ENCODE measurements around the gene UBE2E1.
"Not testable (repeated sequence)": the region's sequence is repeated elsewhere in the genome, so short reads cannot be mapped to it uniquely, and the experiment has no call there.

UBE2E1 gene

DNA sequence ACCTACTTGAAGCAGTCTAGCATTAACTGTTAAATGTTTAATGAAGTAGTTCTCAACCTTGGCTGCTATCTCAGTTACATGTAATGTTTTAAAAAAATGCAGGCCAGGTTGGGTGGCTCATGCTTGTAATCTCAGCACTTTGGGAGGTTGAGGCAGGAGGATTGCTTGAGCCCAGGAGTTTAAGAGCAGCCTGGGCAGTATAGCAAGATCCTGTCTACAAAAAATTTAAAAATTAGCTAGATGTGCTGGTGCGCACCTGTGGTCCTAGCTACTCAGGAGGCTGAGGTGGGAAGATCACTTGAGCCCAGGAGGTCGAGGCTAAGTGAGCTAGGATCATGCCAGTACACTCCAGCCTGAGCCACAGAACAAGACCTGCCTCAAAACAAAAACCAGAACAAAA, 29.3 kb downstream of the UBE2E1 start:
- Mint-ChIP-seq H3K4me3 (no peak overlapping the region), H3K4me1 (peaks cover 35 to 67% of the 10 kb centered on the region in 2 donors), H3K36me3 (peaks cover 0 to 5% of the 10 kb centered on the region in 2 donors), H3K27me3 (no peaks in the 10 kb centered on the region), H3K27ac (no peak overlapping the region), H3K9me3 (no peaks in the 10 kb centered on the region)
- ATAC-seq (replicated peaks) (no peak), DNase-seq (no peak)

DNA sequence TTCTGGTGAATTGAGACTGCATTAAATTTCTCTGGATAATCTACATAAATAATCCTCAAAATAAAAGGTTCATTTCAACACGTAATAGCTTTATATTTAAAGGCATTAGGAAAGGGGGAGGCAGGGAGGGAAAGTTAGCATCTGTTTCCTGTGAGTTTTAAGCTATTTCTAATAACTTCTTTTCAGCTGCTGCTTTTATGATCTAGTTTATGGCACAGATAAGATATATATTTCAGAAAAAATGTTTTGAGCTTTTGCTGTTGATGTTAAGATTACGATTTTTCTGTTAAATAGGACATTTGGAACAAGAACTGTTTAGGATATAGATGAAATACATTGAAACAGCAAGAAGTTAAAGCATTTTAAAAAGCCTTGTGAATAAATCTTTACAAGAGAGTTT, 30.0 kb downstream of the UBE2E1 start:
- Mint-ChIP-seq H3K4me1 (peaks cover 30 to 67% of the 10 kb centered on the region in 2 donors), H3K27ac (no peak overlapping the region), H3K27me3 (no peaks in the 10 kb centered on the region), H3K9me3 (no peaks in the 10 kb centered on the region), H3K4me3 (no peak overlapping the region), H3K36me3 (peaks cover 0 to 7% of the 10 kb centered on the region in 2 donors)
- no peak for ATAC-seq (replicated peaks)
- DNase-seq = no peak

DNA sequence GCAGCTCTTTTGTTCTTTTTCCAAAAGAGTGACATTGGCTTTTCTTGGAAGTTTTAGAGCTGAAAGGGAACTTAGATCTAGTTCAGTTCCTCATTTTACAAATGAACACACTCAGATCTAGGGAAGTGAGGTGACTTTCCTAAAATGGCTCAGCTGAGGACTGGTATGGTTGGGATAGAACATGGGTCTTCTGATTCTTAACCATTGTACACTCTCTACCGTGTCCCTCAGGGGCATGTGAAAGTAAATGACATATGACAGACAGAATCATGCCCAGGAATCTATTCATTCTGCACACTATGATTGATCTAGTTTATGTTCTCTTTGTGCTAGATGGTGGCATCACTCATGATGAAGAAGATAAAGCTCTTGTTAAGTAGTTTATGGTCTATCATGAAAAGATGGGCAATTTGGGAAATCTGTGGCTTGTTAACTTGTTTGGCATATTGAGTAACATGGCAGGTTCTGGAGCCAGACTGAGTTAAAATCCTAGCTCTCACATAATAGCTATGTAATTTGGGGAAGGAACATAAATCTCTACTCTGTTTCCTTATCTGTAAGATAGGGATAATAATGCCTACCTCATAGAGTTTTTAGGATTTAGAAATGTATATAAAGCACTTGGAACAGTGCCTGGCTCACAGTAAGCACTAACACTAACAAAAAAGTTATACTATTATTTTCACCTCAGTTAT, 30.9 kb downstream of the UBE2E1 start:
- no peak overlapping the region for H3K4me3 Mint-ChIP-seq
- no peaks in the 10 kb centered on the region for H3K27me3 Mint-ChIP-seq
- no peak overlapping the region for H3K27ac Mint-ChIP-seq
- peak in 1 of 2 donors; percentile 54 for ATAC-seq (replicated peaks)
- peaks cover 28 to 61% of the 10 kb centered on the region in 2 donors for H3K4me1 Mint-ChIP-seq
- no peaks in the 10 kb centered on the region for H3K9me3 Mint-ChIP-seq
- DNase-seq = no peak
- peaks cover 0 to 7% of the 10 kb centered on the region in 2 donors for H3K36me3 Mint-ChIP-seq

GRCh38 chr3:23837286-23837685, 31.5 kb downstream of the UBE2E1 start:
- Mint-ChIP-seq H3K4me3 (no peak overlapping the region), H3K4me1 (peaks cover 26 to 59% of the 10 kb centered on the region in 2 donors), H3K27me3 (no peaks in the 10 kb centered on the region), H3K9me3 (no peaks in the 10 kb centered on the region), H3K27ac (no peak overlapping the region), H3K36me3 (peaks cover 1 to 8% of the 10 kb centered on the region in 2 donors)
- DNase-seq (no peak), ATAC-seq (replicated peaks) (no peak)

- ATAC-seq (replicated peaks) = peak; percentile 52 to 64
- no peak overlapping the region for H3K27ac Mint-ChIP-seq
- H3K4me3 Mint-ChIP-seq = no peak overlapping the region
- H3K4me1 Mint-ChIP-seq = peaks cover 26 to 55% of the 10 kb centered on the region in 2 donors
- DNase-seq = no peak
- no peaks in the 10 kb centered on the region for H3K9me3 Mint-ChIP-seq
- H3K27me3 Mint-ChIP-seq = no peaks in the 10 kb centered on the region
- peaks cover 1 to 8% of the 10 kb centered on the region in 2 donors for H3K36me3 Mint-ChIP-seq
Observed at GRCh38 chr3:23837691-23838090, 31.9 kb downstream of the UBE2E1 start.

DNA sequence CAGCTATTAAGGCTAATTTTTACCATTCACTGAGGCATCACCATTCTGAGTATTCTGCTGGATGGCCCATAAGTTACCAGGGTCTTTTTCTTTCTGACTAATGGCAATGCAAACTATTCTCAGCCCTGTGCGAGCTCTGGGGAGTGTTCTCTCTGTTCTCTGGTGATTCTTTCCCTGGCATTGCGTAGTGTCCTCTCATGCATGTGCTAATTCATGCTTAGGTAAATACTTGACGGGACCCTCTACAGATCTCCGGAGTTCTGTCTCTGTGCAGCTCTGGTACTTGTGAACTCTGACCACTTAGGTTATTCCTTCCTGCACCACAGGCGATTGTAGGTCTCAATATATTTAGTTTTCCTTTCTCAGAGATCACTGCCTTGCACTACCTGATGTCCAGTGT, 34.8 kb downstream of the UBE2E1 start:
- no peak overlapping the region for H3K27ac Mint-ChIP-seq
- H3K4me1 Mint-ChIP-seq = peaks cover 28 to 66% of the 10 kb centered on the region in 2 donors
- H3K36me3 Mint-ChIP-seq = peaks cover 4 to 12% of the 10 kb centered on the region in 2 donors

GRCh38 chr3:23843869-23844268, 38.1 kb downstream of the UBE2E1 start:
- no peaks in the 10 kb centered on the region for H3K9me3 Mint-ChIP-seq
- H3K27ac Mint-ChIP-seq = no peak overlapping the region
- ATAC-seq (replicated peaks) (no peak), DNase-seq (no peak)
- no peak overlapping the region for H3K4me3 Mint-ChIP-seq
- H3K4me1 Mint-ChIP-seq = peaks cover 16 to 57% of the 10 kb centered on the region in 2 donors
- peaks cover 4 to 12% of the 10 kb centered on the region in 2 donors for H3K36me3 Mint-ChIP-seq
- H3K27me3 Mint-ChIP-seq = no peaks in the 10 kb centered on the region

More for the DNA sequence above, 34.8 kb downstream of the UBE2E1 start:
- H3K9me3 Mint-ChIP-seq = no peaks in the 10 kb centered on the region
- no peak overlapping the region for H3K4me3 Mint-ChIP-seq
- no peaks in the 10 kb centered on the region for H3K27me3 Mint-ChIP-seq
- ATAC-seq (replicated peaks) = no peak
- DNase-seq = no peak

DNA sequence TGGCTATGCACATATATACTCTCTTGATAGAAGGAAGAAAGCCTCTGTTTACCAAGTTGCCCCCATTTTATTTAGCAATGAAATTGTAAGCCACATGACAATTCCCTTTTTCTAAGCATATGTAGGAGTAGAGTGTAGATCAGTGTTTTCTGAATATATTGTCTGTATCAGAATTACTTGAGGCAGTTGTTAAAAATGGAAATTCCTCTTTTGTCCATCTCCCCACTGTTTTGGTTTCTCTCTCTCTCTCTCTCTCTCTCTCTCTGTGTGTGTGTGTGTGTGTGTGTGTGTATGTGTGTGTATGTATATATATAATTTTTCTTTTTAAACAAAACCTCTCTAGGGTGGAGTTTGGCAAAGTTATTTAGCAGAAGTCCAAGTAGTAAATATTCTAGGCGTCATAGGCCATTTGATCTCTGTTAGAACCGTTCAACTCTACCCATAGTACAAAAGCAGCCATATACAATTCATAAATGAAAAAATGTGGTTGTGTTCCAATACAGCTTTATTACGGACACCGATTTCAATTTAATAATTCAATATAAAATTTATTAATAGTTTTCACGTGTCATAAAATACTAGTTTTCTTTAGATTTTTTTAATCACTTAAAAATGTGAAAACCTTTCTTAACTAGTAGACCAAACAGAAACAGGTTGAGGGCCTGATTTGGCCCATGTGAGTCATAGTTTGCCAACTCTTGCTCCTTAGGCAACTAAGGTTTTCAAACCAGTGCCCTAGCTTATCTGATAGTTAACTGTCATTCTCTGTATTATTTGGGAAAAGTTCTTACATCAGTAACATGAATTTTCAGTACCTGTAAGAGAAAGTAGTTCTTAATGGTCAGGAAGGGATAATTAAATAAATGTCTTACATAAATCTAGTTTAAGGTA, 39.8 kb downstream of the UBE2E1 start:
- H3K27ac Mint-ChIP-seq = peak overlapping the region; percentile 72
- H3K4me1 Mint-ChIP-seq = peaks cover 15 to 45% of the 10 kb centered on the region in 2 donors
- DNase-seq = no peak

GRCh38 chr3:23849462-23849861, 43.7 kb downstream of the UBE2E1 start:
- not testable (repeated sequence) for ATAC-seq (replicated peaks); H3K9me3 Mint-ChIP-seq; H3K4me3 Mint-ChIP-seq; DNase-seq; H3K27me3 Mint-ChIP-seq; H3K27ac Mint-ChIP-seq
- Mint-ChIP-seq H3K4me1 (peaks cover 7 to 23% of the 10 kb centered on the region in 2 donors), H3K36me3 (peaks cover 10 to 13% of the 10 kb centered on the region in 2 donors)

More for the DNA sequence above, 39.8 kb downstream of the UBE2E1 start:
- H3K9me3 Mint-ChIP-seq = peaks cover 0 to 2% of the 10 kb centered on the region in 2 donors
- peak overlapping the region in 1 of 2 donors; percentile 15 for H3K4me3 Mint-ChIP-seq
- H3K27me3 Mint-ChIP-seq = no peaks in the 10 kb centered on the region
- ATAC-seq (replicated peaks) = no peak
- H3K36me3 Mint-ChIP-seq = peaks cover 4 to 15% of the 10 kb centered on the region in 2 donors

DNA sequence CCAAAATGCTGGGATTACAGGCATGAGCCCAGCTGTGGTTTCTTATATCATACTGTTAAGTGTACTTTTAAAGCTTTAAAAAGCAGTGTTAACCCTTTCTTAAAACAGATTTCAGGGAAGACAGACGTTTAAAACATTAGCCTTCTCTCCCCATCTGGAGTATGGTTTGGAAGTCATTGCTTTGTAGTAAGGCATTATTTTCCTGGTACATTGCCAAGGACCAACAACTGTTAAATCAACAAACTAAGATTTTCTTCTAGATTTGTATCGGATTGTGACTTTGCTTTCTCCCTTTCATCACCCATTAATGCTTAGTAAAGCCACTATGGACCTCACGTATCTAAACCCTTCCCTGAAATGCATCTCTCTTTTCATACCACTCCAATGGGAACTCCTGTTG, 50.5 kb downstream of the UBE2E1 start:
- H3K36me3 Mint-ChIP-seq = peaks cover 16 to 20% of the 10 kb centered on the region in 2 donors
- H3K4me1 Mint-ChIP-seq = peaks cover 25 to 41% of the 10 kb centered on the region in 2 donors
- ATAC-seq (replicated peaks) = no peak
- H3K9me3 Mint-ChIP-seq = peaks cover 3 to 4% of the 10 kb centered on the region in 2 donors
- peak overlapping the region; percentile 23 to 69 for H3K4me3 Mint-ChIP-seq
- H3K27ac Mint-ChIP-seq = peak overlapping the region; percentile 25
- H3K27me3 Mint-ChIP-seq = no peaks in the 10 kb centered on the region
- DNase-seq = no peak

GRCh38 chr3:23859012-23859743, 53.4 kb downstream of the UBE2E1 start:
- no peaks in the 10 kb centered on the region for H3K9me3 Mint-ChIP-seq
- no peak for ATAC-seq (replicated peaks)
- DNase-seq = no peak
- peaks cover 33 to 59% of the 10 kb centered on the region in 2 donors for H3K4me1 Mint-ChIP-seq
- H3K36me3 Mint-ChIP-seq = peaks cover 19 to 25% of the 10 kb centered on the region in 2 donors
- no peaks in the 10 kb centered on the region for H3K27me3 Mint-ChIP-seq
- no peak overlapping the region for H3K27ac Mint-ChIP-seq
- no peak overlapping the region for H3K4me3 Mint-ChIP-seq

DNA sequence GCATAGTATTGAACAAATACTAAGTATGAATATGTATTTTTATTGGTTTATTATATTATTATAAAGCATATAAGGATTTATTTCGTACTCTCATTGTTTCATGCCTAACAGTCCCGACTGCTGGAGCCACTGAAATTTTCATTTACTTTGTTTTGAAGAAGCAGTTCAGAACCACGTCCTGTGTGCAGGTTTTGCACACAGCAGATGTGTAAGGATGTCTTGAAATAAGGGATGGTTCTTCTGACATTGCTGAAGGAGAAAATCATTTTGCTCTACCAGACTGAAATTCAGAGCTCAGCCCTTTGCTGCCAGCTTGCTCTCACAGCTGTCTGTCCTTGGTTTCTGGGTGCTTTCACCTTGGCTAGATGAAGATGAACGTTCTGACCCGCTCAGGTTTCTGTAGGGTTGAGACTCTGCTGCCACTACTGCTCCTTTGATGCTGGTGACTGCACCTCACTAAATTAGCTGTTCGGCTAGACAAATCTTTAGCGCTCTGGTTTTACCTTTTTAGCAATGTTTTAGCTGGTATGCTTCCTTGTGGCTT, 54.2 kb downstream of the UBE2E1 start:
- Mint-ChIP-seq H3K27ac (no peak overlapping the region), H3K9me3 (no peaks in the 10 kb centered on the region)

DNA sequence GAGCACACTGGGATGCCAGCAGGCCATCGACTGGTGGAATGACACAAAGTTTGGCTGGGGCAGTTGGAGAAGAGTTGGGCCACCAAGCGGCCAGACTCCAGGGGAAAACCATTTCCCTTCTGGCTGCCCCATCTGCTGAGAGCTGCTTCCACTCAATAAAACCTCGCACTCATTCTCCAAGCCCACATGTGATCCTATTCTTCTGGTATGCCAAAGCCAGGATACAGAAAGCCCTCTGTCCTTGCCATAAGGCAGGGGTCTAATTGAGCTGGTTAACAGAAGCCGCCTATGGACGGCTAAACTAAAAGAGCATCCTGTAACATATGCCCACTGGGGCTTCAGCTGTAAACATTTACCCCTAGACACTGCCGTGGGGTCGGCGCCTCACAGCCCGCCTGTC, 55.9 kb downstream of the UBE2E1 start:
- H3K4me3 Mint-ChIP-seq = no peak overlapping the region
- H3K27me3 Mint-ChIP-seq = no peaks in the 10 kb centered on the region
- no peak overlapping the region for H3K27ac Mint-ChIP-seq
- ATAC-seq (replicated peaks) (no peak), DNase-seq (no peak)
- no peaks in the 10 kb centered on the region for H3K9me3 Mint-ChIP-seq
- peaks cover 26 to 40% of the 10 kb centered on the region in 2 donors for H3K36me3 Mint-ChIP-seq
- H3K4me1 Mint-ChIP-seq = peaks cover 45 to 70% of the 10 kb centered on the region in 2 donors

More for the DNA sequence above, 54.2 kb downstream of the UBE2E1 start:
- Mint-ChIP-seq H3K4me3 (no peak overlapping the region), H3K36me3 (peaks cover 23 to 33% of the 10 kb centered on the region in 2 donors), H3K4me1 (peaks cover 37 to 66% of the 10 kb centered on the region in 2 donors), H3K27me3 (no peaks in the 10 kb centered on the region)
- ATAC-seq (replicated peaks) = no peak
- no peak for DNase-seq

DNA sequence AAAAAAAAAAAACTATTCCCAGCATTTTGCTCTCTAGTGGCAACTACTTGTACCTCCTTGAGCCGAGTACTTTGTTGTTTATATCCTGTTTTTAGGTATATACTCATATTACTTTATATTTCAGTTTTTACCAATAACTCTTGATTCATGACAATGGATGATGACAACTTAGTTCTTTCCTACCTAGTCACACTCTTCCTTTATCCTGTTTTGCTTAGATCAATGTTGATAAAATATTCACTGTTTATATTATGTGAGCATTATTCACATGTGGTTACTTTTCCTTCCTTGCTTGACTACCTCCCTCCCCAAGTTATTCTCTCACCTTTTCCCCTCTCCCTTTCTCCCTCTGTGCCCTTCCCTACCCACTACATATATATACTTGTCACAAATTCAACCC, 57.3 kb downstream of the UBE2E1 start:
- H3K36me3 Mint-ChIP-seq = peaks cover 26 to 36% of the 10 kb centered on the region in 2 donors
- ATAC-seq (replicated peaks) (no peak), DNase-seq (no peak)
- H3K9me3 Mint-ChIP-seq = no peaks in the 10 kb centered on the region
- H3K4me1 Mint-ChIP-seq = peaks cover 37 to 66% of the 10 kb centered on the region in 2 donors
- H3K27ac Mint-ChIP-seq = no peak overlapping the region
- H3K4me3 Mint-ChIP-seq = no peak overlapping the region
- no peaks in the 10 kb centered on the region for H3K27me3 Mint-ChIP-seq

Measured in stimulated activated naive B cell treated with anti-CD40 and anti-IgM and Interleukin-4, amounts not matched to agents 10 μg/mL and 1 μg/mL and 100 μg/mL, for 72 hours (primary cell).